ENCODE measurements around the gene C20orf144. TPM values are rescaled to one million over a fixed set of nuclear protein-coding genes. Genes with fewer than 3 reads are reported as not detected.
"Not testable (repeated sequence)": the region's sequence is repeated elsewhere in the genome, so short reads cannot be mapped to it uniquely, and the experiment has no call there.

C20orf144 gene
- 0.24 TPM in 1 of 2 replicates, not detected in the other for total RNA-seq
- polyA plus RNA-seq (2012) = 0.58 TPM

GRCh38 chr20:33662172-33662571 lies at the start of gene C20orf144:
Gene C20orf144, plus strand, starts transcription at chr20:33662327. Its CDS starts 19 bp downstream, at chr20:33662346.
- DNase-seq (ENCODE audit: low read depth) = no peak

DNA sequence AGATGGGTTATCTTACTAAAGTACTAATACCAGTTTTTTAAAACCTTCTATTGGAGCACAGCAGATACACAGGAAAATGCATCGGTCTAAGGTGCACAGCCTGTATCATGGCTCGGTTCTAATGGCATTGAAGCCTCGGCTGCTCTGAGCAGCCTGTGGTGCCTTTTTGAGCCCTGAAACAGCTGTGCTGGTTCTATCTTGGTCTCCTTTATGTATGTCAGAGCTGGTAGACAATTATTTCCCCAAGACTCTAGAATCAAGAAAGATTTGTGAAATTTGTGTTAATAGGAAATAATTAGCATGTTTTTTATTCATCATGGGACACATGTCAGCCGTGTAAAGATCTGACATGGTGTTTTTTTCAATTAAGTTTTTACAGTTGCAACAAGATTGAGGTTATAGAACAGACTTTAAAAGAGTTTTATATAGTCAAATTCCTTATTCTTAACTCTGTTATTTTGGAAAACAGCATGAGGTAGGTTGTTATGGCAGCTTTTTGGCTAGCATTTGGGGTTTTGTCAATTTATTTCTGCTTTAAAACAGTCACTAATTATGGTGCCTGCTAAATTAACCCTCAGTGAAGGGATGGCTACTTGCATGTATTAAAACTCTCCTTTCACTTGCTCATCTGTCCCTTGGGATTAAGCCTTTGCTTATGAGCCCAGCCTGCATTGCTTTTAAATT lies 40.3 kb upstream of the C20orf144 start:
- DNase-seq (ENCODE audit: low read depth) = peak; percentile 45

DNA sequence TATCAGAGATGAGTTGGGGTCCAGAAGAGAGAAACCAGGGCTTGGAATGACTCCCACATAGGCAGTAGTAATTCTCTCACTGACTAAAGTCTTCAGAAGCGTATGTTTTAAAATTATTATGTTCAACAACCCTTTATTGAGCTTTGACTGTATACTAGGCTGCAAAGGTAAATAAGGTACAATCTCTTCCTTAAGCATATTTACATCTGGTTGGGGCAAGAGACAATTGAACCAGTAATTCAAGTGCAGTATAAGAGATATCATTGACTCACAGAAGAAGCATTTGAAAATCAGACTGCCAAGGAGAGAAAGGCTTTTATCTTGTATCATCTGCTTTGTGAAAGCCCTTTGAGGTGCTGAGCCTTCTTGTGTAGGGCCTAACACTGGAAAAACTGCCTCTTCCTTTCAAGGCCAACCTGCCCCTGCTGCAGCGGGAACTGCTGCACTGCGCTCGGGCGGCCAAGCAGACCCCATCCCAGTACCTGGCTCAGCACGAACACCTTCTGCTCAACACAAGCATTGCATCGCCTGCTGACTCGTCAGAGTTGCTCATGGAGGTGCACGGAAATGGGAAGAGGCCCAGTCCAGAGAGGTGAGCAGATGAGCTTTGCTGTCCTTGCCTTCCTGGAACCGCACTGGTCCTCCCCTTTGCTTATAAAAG lies 39.3 kb upstream of the C20orf144 start:
- no peak for DNase-seq (ENCODE audit: low read depth)

- no peak for DNase-seq (ENCODE audit: low read depth)
Measured at GRCh38 chr20:33624399-33624798, 37.7 kb upstream of the C20orf144 start.

- DNase-seq (ENCODE audit: low read depth) = no peak
Measured at GRCh38 chr20:33626190-33626589, 35.9 kb upstream of the C20orf144 start.

DNA sequence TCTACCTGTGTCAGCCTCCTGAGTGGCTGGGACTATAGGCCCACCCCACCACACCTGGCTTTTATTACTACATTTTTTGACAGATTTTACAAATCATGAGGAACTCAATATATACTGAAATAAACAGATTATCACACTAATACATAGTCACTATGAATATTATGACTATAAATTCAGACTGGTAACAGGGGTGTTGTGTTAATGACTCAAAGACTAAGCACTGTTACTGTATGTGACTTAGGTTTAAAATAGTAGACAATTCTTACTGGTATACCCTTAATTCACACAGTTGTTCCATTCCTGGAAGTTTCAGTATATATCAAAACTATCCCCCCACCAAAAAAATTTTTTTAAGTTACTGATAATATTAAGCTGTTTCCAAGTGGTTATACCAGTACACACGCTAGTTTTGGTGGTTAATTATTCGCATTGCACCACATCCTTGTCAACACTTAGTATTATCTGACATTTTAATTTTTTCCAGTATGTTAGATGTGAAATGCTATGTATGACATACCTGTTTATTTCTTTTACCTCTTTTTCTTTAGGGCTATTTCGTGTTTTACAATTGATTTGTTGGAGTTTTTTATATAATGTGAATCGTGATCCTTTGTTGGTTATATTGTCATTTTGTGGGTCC lies 34.4 kb upstream of the C20orf144 start:
- DNase-seq (ENCODE audit: low read depth) = no peak

DNA sequence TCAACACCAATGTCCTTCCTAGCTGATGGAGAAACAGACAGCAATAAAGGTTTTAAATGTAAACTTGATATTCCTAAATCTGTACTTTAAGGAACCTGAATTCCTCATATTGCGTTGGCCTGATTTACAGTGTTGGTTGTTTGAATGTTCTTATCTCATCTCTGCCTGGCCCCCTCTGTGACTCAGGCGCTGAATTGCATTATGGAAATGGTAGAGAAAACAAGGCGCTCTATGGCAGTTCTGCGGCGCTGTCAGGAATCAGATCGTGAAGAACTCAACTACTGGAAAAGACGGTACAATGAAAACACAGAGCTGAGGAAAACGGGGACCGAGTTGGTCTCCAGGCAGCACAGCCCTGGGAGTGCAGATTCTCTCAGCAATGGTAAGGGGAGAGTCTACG lies 32.6 kb upstream of the C20orf144 start:
- DNase-seq (ENCODE audit: low read depth) = no peak

DNA sequence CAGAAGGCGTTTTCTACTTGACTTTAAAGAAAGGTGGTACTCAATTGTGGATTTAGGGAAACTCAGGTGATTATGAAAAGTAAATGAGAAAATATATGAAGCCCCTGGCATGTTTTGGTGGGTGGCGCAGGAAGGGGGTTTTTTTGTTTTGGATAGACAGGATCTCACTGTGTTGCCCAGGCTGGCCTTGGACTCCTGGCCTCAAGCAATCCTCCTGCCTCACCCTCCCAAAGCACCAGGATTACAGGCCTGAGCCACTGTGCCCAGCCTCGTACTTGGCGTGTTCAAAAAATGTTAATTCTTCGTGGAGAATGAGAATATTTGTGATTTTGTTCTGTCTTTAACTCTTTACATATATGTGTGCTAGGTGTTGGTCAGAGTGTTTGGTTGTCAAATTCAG lies 32.1 kb upstream of the C20orf144 start:
- no peak for DNase-seq (ENCODE audit: low read depth)

DNA sequence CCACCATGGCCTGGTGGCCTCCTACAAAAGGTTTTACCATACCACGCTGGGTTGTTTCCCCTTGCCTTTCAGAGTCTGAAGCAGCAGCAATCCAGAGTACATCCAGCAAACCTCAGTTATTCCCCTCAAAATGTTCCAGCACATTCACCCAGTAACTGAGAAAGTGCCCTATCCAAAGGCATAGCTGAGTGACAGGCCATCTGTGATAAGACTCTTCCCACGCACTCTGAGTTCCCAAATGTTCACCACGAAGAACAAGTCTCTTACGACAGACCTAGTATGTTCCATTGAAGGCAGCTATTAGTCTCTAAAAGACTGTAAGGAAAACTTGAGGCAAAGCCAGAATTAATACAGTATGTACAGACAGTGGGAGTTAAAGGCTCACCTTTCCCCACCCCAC lies 31.6 kb upstream of the C20orf144 start:
- no peak for DNase-seq (ENCODE audit: low read depth)

GRCh38 chr20:33631910-33632309 lies 30.2 kb upstream of the C20orf144 start:
- DNase-seq (ENCODE audit: low read depth) = not testable (repeated sequence)

DNA sequence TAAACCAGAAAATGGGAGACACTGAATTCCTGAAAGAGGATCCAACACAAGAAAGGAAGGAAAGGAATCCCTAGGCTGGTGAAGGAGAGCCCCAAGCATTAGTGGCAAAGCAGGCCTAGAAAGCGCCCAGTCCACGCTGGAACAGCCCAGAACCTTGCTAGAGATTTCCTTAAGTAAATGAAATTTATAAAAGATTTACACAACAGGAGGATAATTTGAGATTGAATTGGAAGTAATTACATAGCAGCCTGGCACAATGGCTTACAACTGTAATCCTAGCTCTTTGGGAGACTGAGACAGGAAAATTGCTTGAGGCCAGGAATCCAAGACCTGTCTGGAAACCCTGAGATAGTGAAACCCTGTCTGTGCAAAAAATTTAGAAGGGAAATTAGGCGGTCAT lies 26.8 kb upstream of the C20orf144 start:
- DNase-seq (ENCODE audit: low read depth) = no peak

- DNase-seq (ENCODE audit: low read depth) = no peak
Measured at GRCh38 chr20:33636776-33637175, 25.4 kb upstream of the C20orf144 start.

- no peak for DNase-seq (ENCODE audit: low read depth)
Measured at GRCh38 chr20:33640287-33640686, 21.8 kb upstream of the C20orf144 start.

GRCh38 chr20:33644313-33645071 lies 17.6 kb upstream of the C20orf144 start:
- DNase-seq (ENCODE audit: low read depth) = no peak

- no peak for DNase-seq (ENCODE audit: low read depth)
Measured at GRCh38 chr20:33645072-33645358, 17.1 kb upstream of the C20orf144 start.

GRCh38 chr20:33645396-33645795 lies 16.7 kb upstream of the C20orf144 start:
- DNase-seq (ENCODE audit: low read depth) = no peak

GRCh38 chr20:33646191-33646590 lies 15.9 kb upstream of the C20orf144 start:
- DNase-seq (ENCODE audit: low read depth) = no peak

- not testable (repeated sequence) for DNase-seq (ENCODE audit: low read depth)
Measured at GRCh38 chr20:33646959-33647602, 15.0 kb upstream of the C20orf144 start.

DNA sequence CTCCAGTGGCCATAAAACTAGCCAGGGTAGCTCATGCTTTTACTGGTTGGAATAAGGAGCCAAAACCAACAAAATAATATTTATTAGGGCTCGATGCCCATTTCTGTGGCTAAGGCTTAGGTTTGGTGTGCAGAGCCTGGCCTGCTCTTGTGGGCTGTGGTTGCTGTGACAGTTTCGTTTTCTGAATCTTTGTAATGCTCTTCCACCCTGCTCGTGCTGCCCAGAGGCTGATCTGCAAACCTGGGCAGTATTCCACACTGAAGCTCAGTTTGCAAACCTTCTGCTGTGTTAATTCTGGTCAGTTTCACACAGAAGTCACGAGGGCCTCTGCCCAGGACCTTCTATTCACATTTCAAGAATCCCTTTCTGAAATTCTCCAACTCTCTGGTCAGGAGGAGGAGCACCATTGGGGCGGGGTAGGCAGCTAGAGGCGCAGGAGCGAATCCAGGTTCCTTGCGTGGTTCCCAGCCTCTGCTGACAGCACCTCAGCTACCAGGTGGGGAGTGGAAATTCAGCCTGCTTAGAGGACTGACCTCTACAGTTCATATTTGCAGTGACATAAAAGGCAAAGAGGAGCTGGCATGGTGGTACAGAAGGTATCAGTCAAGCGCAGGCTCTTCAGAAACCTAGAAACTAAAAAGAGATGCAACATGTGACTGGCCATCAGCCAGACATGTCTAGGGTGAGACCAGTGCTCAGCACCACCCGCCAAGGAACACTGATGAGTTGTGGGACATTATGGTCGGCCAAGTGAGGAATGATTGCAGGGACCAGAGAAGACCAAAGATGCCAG lies 14.3 kb upstream of the C20orf144 start:
- DNase-seq (ENCODE audit: low read depth) = peak; percentile 75

DNA sequence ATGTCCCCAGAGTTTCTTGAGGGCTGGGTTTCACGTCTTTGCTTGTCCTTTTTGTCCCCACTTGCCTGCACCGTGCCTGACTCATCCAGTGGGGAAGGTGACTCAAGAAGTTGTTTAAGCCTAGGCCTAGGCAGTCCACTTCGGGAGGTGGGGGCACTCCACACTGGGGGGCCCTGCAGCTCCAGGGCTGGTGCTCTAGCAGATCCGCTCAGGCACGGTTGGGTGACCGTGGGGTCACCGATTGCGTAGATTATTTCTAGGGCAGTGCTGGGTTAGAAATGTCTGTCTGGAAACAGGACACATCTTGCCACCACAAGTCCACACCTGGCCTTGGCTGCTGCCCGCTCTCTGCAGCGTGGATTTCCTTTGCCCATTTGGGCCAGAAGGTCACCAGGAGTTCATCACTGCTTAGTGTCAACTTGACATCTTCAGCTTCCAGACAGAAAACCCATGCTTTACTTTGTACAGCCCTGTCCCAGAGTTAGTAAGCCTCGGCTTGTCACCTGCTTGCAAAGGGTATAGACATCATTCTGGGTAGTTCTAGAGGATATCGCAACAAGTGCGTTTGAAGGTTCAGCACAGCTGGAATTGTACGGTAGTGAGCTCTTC lies 13.6 kb upstream of the C20orf144 start:
- no peak for DNase-seq (ENCODE audit: low read depth)
